ENCODE data around the gene REEP5. TPM values are rescaled to one million over a fixed set of nuclear protein-coding genes. Genes with fewer than 3 reads are reported as not detected.

REEP5 gene
- total RNA-seq, 2 donors from 2014 or later: 61.0 to 164 TPM

DNA sequence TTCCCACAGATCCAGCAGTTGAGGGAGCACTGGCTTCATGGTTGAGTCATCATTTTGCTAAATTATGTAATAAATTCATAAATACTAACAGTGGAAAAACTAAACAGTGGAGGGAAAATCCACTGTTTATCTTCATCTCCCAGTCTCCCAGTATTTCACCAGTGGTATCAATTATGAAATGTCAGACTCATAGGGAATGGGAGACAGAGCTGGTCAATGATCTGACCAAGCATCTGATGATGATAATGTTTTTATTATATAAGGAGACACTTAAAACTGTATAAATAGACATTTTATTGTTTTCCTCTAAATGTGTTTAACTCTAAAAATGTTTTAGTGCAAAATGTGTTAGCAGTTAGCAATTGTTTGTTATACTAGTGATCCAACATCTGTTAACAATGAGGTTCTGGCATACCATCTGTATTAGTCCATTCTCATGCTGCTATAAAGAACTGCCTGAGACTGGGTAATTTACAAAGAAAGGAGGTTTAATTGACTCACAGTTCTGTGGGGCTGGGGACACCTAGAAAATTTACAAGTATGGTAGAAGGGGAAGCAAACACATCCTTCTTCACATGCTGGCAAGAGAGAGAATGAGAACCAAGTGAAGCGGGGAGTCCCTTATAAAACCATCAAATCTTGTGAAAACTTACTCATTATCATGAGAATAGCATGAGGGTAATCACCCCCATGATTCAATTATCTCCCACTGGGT lies 11.8 kb upstream of the REEP5 start:
- WGBS: 56% methylated on average over 1 of the region's 1 CpG
- Histone ChIP-seq H3K9me3 (no peaks in the 10 kb centered on the region), H3K36me3 (no peaks in the 10 kb centered on the region), H3K27ac (no peak overlapping the region), H3K27me3 (replicated peaks; ENCODE audit: insufficient read depth) (no peaks in the 10 kb centered on the region), H3K4me1 (replicated peaks) (no peaks in the 10 kb centered on the region), H3K4me3 (no peak overlapping the region)
- DNase-seq (ENCODE audit: low spot score): no peak
- intact Hi-C loops (cut with DNase I): no loop called here
- TF ChIP-seq POLR2AphosphoS5 (IDR thresholded peaks at IDR 0.05) (no peak), POLR2A (IDR thresholded peaks at IDR 0.05) (no peak)
- TF ChIP-seq, protein P1, sequence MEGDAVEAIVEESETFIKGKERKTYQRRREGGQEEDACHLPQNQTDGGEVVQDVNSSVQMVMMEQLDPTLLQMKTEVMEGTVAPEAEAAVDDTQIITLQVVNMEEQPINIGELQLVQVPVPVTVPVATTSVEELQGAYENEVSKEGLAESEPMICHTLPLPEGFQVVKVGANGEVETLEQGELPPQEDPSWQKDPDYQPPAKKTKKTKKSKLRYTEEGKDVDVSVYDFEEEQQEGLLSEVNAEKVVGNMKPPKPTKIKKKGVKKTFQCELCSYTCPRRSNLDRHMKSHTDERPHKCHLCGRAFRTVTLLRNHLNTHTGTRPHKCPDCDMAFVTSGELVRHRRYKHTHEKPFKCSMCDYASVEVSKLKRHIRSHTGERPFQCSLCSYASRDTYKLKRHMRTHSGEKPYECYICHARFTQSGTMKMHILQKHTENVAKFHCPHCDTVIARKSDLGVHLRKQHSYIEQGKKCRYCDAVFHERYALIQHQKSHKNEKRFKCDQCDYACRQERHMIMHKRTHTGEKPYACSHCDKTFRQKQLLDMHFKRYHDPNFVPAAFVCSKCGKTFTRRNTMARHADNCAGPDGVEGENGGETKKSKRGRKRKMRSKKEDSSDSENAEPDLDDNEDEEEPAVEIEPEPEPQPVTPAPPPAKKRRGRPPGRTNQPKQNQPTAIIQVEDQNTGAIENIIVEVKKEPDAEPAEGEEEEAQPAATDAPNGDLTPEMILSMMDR (IDR thresholded peaks at IDR 0.05): no peak

DNA sequence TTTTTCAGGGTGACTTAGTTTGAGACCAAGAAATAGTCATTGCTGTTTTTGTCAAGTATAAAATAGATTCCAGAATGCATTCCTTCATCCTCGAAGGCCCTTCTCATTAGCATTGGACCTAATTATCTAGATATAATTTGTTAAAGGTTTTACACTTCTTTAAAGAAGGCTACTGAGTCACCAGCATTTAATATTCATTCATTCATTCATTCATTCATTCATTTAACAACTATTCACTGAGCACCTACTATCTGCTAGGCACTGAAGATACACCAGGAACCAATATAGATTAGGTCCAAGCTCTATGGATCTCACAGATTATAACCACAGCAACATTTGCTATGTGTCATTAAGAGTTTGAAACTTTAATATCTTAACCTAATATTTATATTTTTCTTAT lies 11.1 kb upstream of the REEP5 start:
- intact Hi-C loops (cut with DNase I): no loop called here
- WGBS: 84% methylated on average over 1 of the region's 1 CpG
- Histone ChIP-seq H3K27ac (no peak overlapping the region), H3K4me3 (no peak overlapping the region), H3K27me3 (replicated peaks; ENCODE audit: insufficient read depth) (no peaks in the 10 kb centered on the region), H3K36me3 (no peaks in the 10 kb centered on the region), H3K9me3 (no peaks in the 10 kb centered on the region), H3K4me1 (replicated peaks) (no peaks in the 10 kb centered on the region)
- DNase-seq (ENCODE audit: low spot score): no peak
- TF ChIP-seq POLR2AphosphoS5 (IDR thresholded peaks at IDR 0.05) (no peak), POLR2A (IDR thresholded peaks at IDR 0.05) (no peak)
- TF ChIP-seq, protein P1 (IDR thresholded peaks at IDR 0.05): no peak

DNA sequence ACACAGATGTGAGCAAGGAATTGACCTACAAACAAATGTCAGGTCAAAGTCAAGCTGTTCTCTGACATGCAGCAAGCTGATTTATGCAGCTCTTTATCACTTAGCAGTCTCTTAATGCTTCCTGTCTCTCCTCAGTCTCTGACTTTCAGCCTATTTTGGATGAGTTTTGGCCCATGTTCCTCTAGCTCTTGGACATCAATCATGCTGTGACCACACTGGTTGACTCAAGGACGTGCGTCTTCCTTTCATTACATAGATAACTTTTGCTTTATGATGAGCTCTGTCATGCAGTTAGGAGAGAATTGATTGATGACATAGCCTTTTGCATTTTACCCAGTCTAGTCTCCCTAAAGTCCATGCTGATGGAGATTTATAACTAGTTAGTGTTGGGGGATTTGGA lies 9.4 kb upstream of the REEP5 start:
- Histone ChIP-seq H3K4me1 (replicated peaks) (no peaks in the 10 kb centered on the region), H3K27ac (no peak overlapping the region), H3K4me3 (no peak overlapping the region), H3K36me3 (no peaks in the 10 kb centered on the region), H3K27me3 (replicated peaks; ENCODE audit: insufficient read depth) (no peaks in the 10 kb centered on the region), H3K9me3 (no peaks in the 10 kb centered on the region)
- no peak for DNase-seq (ENCODE audit: low spot score)
- WGBS: 69% methylated on average over 2 of the region's 2 CpGs
- intact Hi-C loops (cut with DNase I): no loop called here
- TF ChIP-seq POLR2AphosphoS5 (IDR thresholded peaks at IDR 0.05): no peak
- no peak for TF ChIP-seq POLR2A (IDR thresholded peaks at IDR 0.05)
- TF ChIP-seq, protein P1 (IDR thresholded peaks at IDR 0.05): no peak

DNA sequence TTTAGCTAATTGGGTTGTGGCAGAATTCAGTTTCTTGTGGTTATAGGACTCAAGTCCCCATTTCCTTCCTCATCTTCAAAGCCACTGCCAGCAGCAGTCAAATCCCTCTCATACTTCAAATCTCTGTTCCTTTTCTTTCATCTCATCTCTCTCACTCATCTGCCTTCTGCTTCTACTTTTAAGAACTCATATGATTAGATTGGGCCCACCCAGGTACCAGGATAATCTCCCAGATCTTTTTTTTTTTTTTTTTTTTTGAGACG lies 8.0 kb upstream of the REEP5 start:
- H3K27me3 ChIP-seq (replicated peaks; ENCODE audit: insufficient read depth): no peaks in the 10 kb centered on the region
- no peak overlapping the region for H3K4me3 ChIP-seq
- no peaks in the 10 kb centered on the region for H3K36me3 ChIP-seq
- no peak for DNase-seq (ENCODE audit: low spot score)
- intact Hi-C loops (cut with DNase I): no loop called here
- no peaks in the 10 kb centered on the region for H3K4me1 ChIP-seq (replicated peaks)
- TF ChIP-seq POLR2A (IDR thresholded peaks at IDR 0.05) (no peak), POLR2AphosphoS5 (IDR thresholded peaks at IDR 0.05) (no peak)
- TF ChIP-seq, protein P1 (IDR thresholded peaks at IDR 0.05): no peak
- no peak overlapping the region for H3K27ac ChIP-seq
- WGBS: 100% methylated on average over 1 of the region's 1 CpG
- H3K9me3 ChIP-seq: no peaks in the 10 kb centered on the region

DNA sequence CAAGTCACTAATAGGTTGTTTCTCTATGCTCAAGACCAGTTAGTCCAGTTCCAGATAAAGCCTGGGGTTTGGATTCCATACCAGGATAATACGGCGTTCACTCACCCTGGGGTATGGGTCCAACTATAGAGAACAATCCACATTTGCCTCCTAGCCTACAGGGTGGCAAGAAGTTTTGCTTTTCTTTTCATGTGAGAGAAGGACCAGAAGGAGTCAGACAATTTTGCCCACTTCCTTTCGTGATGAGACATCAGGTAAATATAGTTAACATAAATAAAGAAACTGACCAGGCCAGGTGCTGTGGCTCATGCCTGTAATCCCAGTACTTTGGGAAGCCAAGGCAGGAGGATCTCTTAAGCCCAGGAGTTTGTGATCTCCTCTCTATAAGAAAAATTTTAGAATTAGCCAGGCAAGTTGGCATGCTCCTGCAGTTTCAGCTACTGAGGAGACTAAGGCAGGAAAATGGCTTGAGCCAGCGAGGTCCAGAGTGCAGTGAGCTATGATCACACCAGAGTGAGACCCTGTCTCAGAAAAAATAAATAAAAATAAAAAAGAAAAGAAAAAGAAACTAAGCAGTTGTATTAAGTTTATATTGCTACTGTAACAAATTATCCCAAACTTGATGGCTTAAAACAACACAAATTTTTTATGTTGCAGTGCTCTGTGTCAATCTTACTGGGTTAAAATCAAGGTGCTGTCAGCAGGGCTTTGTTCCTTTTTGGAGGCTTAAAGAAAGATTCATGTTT lies 7.5 kb upstream of the REEP5 start:
- intact Hi-C loops (cut with DNase I): no loop called here
- no peak overlapping the region for H3K27ac ChIP-seq

More for the DNA sequence above, 7.5 kb upstream of the REEP5 start:
- Histone ChIP-seq H3K4me3 (no peak overlapping the region), H3K9me3 (no peaks in the 10 kb centered on the region), H3K36me3 (no peaks in the 10 kb centered on the region), H3K27me3 (replicated peaks; ENCODE audit: insufficient read depth) (no peaks in the 10 kb centered on the region), H3K4me1 (replicated peaks) (no peaks in the 10 kb centered on the region)
- WGBS: 78% methylated on average over 4 of the region's 4 CpGs
- DNase-seq (ENCODE audit: low spot score): no peak
- TF ChIP-seq, protein P1 (IDR thresholded peaks at IDR 0.05): no peak
- no peak for TF ChIP-seq POLR2A (IDR thresholded peaks at IDR 0.05)
- no peak for TF ChIP-seq POLR2AphosphoS5 (IDR thresholded peaks at IDR 0.05)
